ENCODE data around the gene RIMBP2.

DNA sequence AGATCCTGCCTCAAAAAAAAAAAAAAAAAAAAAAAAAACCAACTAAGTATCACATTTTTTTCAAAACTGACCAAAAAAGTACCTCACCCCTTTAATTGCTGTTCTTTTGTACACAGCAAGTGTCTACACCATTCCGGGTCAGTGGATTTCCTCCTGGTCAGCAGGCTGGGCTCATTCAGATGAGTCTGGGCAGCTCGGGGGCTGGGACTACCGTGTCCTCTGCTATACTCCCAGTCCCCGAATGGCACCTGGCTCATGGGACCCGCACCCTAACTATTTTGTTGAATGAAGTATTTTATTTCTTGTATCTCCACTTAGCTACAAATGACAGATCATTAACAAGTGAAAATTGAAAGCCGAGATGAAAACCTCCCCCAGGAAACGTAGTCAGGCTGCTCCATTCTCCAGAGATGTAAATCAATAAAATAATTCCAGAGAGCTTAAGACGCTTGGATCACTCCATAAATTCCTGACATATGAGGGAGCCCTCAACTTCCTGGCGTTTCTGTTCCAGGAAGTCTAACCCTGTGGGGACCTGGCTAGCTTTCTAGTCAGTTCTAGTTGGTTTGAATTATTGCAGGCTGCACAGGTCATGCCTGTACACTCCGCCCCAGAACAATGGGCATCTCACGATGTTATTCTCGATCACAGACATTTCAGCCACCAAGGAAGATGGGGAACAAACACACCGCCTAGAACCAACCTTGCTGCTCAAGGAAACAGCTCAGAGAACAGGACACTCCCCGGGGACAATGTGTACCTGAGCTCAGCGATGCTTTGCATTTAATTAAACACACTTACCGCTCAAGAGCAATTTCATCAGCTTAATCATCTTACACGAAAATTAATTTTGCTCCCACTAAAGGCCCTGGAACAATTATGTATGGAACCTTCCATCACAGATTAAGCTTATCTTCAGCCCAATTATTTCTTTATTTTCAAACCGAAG, 76.3 kb downstream of the RIMBP2 start:
- TF ChIP-seq, protein P1, sequence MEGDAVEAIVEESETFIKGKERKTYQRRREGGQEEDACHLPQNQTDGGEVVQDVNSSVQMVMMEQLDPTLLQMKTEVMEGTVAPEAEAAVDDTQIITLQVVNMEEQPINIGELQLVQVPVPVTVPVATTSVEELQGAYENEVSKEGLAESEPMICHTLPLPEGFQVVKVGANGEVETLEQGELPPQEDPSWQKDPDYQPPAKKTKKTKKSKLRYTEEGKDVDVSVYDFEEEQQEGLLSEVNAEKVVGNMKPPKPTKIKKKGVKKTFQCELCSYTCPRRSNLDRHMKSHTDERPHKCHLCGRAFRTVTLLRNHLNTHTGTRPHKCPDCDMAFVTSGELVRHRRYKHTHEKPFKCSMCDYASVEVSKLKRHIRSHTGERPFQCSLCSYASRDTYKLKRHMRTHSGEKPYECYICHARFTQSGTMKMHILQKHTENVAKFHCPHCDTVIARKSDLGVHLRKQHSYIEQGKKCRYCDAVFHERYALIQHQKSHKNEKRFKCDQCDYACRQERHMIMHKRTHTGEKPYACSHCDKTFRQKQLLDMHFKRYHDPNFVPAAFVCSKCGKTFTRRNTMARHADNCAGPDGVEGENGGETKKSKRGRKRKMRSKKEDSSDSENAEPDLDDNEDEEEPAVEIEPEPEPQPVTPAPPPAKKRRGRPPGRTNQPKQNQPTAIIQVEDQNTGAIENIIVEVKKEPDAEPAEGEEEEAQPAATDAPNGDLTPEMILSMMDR (IDR thresholded peaks at IDR 0.05), result no peak
- no peak for TF ChIP-seq POLR2A (IDR thresholded peaks at IDR 0.05)

All from lower leg skin (tissue), 3 donors.